HS-27A (cell line): ENCODE data around the gene CEP135.

Experiments
- DNase-seq: peaks from one replicate; pipeline ENCODE4 v3.0.0-alpha.2; 2012; ENCODE audit warnings: low read depth, missing footprints

The CEP135 gene

GRCh38 chr4:56078866-56079265 lies 130.1 kb downstream of the CEP135 start:
- no peak for DNase-seq

- no peak for DNase-seq
Observed at GRCh38 chr4:56080384-56080783, 131.6 kb downstream of the CEP135 start.

GRCh38 chr4:56082829-56083228 lies 134.1 kb downstream of the CEP135 start:
- DNase-seq: no peak
